ENCODE measurements around the gene ST6GALNAC3. TPM values are rescaled to one million over a fixed set of nuclear protein-coding genes. Genes with fewer than 3 reads are reported as not detected.

The ST6GALNAC3 gene
- total RNA-seq, 1 experiment from 2014 or later: 0.03 TPM

GRCh38 chr1:76287917-76288316 lies 213.4 kb downstream of the ST6GALNAC3 start:
- POLR2A ChIA-PET: no interaction called here
- no peaks in the 10 kb centered on the region for H3K4me1 ChIP-seq (ENCODE audit: control insufficient read depth, insufficient read depth, low read length)
- CTCF ChIA-PET: no interaction called here
- no peaks in the 10 kb centered on the region for H3K36me3 ChIP-seq (ENCODE audit: control insufficient read depth, insufficient read depth, low read length)
- no TSS peak for BruUV-seq (replicated peaks)
- H3K9me3 ChIP-seq (ENCODE audit: control insufficient read depth, insufficient read depth, low read depth, low read length): no peaks in the 10 kb centered on the region
- intact Hi-C loops (cut with micrococcal nuclease; ENCODE audit: unreplicated experiment) (no loop called here), in situ Hi-C loops (cut with HindIII; ENCODE audit: low pct_unique_long_range_greater_than_20kb, low sequenced_read_pairs) (no loop called here)
- H3K4me3 ChIP-seq (ENCODE audit: low read depth in 2 of 2, low read length in 2 of 2): no peak overlapping the region
- DNase-seq (ENCODE audit: low read depth, low spot score): no peak
- H3K27ac ChIP-seq (ENCODE audit: low read length): no peak overlapping the region
- no peaks in the 10 kb centered on the region for H3K27me3 ChIP-seq (ENCODE audit: control insufficient read depth, insufficient read depth, low read length)
- TF ChIP-seq SIN3A (IDR thresholded peaks at IDR 0.05; ENCODE audit: borderline replicate concordance, insufficient read depth, low read depth, low read length): no peak
- no peak for TF ChIP-seq TCF7L2 (IDR thresholded peaks at IDR 0.05; ENCODE audit: low read depth, low read length)
- no peak for TF ChIP-seq POLR2AphosphoS5 (IDR thresholded peaks at IDR 0.05; ENCODE audit: low read depth, low read length)
- no peak for TF ChIP-seq REST (IDR thresholded peaks at IDR 0.05; ENCODE audit: insufficient read depth in 1 of 2, low read depth in 2 of 2, low read length in 1 of 2)
- no peak for TF ChIP-seq CTCF (IDR thresholded peaks at IDR 0.05)
- ATAC-seq: no peak

GRCh38 chr1:76288758-76289483 lies 214.4 kb downstream of the ST6GALNAC3 start:
- H3K27me3 ChIP-seq (ENCODE audit: control insufficient read depth, insufficient read depth, low read length): no peaks in the 10 kb centered on the region
- no peaks in the 10 kb centered on the region for H3K4me1 ChIP-seq (ENCODE audit: control insufficient read depth, insufficient read depth, low read length)
- in situ Hi-C loops (cut with HindIII; ENCODE audit: low pct_unique_long_range_greater_than_20kb, low sequenced_read_pairs) (no loop called here), intact Hi-C loops (cut with micrococcal nuclease; ENCODE audit: unreplicated experiment) (no loop called here)
- BruUV-seq (replicated peaks): no TSS peak
- no peak overlapping the region for H3K27ac ChIP-seq (ENCODE audit: low read length)
- H3K4me3 ChIP-seq (ENCODE audit: low read depth in 2 of 2, low read length in 2 of 2): no peak overlapping the region
- H3K9me3 ChIP-seq (ENCODE audit: control insufficient read depth, insufficient read depth, low read depth, low read length): no peaks in the 10 kb centered on the region
- CTCF ChIA-PET: no interaction called here
- TF ChIP-seq CTCF (IDR thresholded peaks at IDR 0.05) (no peak), POLR2AphosphoS5 (IDR thresholded peaks at IDR 0.05; ENCODE audit: low read depth, low read length) (no peak), SIN3A (IDR thresholded peaks at IDR 0.05; ENCODE audit: borderline replicate concordance, insufficient read depth, low read depth, low read length) (no peak), REST (IDR thresholded peaks at IDR 0.05; ENCODE audit: insufficient read depth in 1 of 2, low read depth in 2 of 2, low read length in 1 of 2) (no peak), TCF7L2 (IDR thresholded peaks at IDR 0.05; ENCODE audit: low read depth, low read length) (no peak)
- H3K36me3 ChIP-seq (ENCODE audit: control insufficient read depth, insufficient read depth, low read length): no peaks in the 10 kb centered on the region
- no peak for DNase-seq (ENCODE audit: low read depth, low spot score)
- POLR2A ChIA-PET: no interaction called here
- ATAC-seq: no peak
